ENCODE measurements around the gene SFN.

DNA sequence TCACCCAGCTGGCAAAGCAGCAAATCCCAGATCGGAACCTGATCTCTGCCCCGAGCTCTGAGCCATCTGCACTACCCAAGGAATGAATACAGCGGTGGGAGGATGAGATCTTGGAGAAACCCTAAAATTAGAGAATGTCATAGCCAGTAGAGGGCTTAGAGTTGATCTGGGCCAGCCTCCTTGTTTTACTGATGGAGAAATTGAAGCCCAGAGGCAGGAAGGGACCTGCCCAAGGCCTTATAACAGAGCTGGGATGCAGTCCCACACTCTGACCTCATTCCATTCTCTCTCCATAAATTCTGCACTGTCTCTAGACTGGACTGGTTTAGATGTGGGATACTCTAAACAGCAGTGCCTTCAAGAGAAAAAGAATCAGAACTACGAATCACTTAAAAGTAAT lies 4.8 kb upstream of the SFN start:
- TF ChIP-seq POLR2A (IDR thresholded peaks at IDR 0.05; ENCODE audit: low read depth, low read length) (no peak), GATA2 (IDR thresholded peaks at IDR 0.05; ENCODE audit: insufficient read depth, insufficient read length, low read depth, low read length) (no peak)
- TF ChIP-seq, protein P1, sequence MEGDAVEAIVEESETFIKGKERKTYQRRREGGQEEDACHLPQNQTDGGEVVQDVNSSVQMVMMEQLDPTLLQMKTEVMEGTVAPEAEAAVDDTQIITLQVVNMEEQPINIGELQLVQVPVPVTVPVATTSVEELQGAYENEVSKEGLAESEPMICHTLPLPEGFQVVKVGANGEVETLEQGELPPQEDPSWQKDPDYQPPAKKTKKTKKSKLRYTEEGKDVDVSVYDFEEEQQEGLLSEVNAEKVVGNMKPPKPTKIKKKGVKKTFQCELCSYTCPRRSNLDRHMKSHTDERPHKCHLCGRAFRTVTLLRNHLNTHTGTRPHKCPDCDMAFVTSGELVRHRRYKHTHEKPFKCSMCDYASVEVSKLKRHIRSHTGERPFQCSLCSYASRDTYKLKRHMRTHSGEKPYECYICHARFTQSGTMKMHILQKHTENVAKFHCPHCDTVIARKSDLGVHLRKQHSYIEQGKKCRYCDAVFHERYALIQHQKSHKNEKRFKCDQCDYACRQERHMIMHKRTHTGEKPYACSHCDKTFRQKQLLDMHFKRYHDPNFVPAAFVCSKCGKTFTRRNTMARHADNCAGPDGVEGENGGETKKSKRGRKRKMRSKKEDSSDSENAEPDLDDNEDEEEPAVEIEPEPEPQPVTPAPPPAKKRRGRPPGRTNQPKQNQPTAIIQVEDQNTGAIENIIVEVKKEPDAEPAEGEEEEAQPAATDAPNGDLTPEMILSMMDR (IDR thresholded peaks at IDR 0.05; ENCODE audit: extremely low read depth in 1 of 2, insufficient read depth in 1 of 2, low read depth in 1 of 2, low read length in 2 of 2): no peak
- TF ChIP-seq, protein P2, sequence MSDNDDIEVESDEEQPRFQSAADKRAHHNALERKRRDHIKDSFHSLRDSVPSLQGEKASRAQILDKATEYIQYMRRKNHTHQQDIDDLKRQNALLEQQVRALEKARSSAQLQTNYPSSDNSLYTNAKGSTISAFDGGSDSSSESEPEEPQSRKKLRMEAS (IDR thresholded peaks at IDR 0.05; ENCODE audit: insufficient read depth, insufficient read length): no peak
